Left ventricle myocardium inferior (tissue), 1 donor: ENCODE results near the gene PKNOX2. TPM values are rescaled to one million over a fixed set of nuclear protein-coding genes. Genes with fewer than 3 reads are reported as not detected.

Experiments used
- DNase-seq: peaks from one replicate; pipeline ENCODE4 v3.0.0-alpha.2; 2020
- H3K27ac ChIP-seq: fragments of 200-600 bp; replicated peaks from 2 replicates; pipeline ENCODE4 v1.8.0; 2021
- H3K27me3 ChIP-seq: fragments of 200-600 bp; 2 replicates; pipeline ENCODE4 v1.8.0; 2021; ENCODE audit warnings: low read depth
- H3K36me3 ChIP-seq: fragments of 200-600 bp; 2 replicates; pipeline ENCODE4 v1.8.0; 2021
- H3K4me1 ChIP-seq: fragments of 200-600 bp; 2 replicates; pipeline ENCODE4 v1.8.0; 2021
- H3K4me3 ChIP-seq: fragments of 200-600 bp; 2 replicates; pipeline ENCODE4 v1.8.0; 2021; ENCODE audit warnings: mild to moderate bottlenecking, moderate library complexity
- H3K9me3 ChIP-seq: fragments of 200-600 bp; replicated peaks from 2 replicates; pipeline ENCODE4 v1.8.0; 2021
- intact Hi-C: fragments of 100-400 bp; cut with micrococcal nuclease; formaldehyde crosslinking; loops from one replicate; pipeline ENCODE4 v1.11.0; 2022
- total RNA-seq: library from RNA; stranded (reverse); fragmentation: NEBNext Ultra II Directional; extraction: Animal tissue kit (Norgen Biotek cat#: 25700); gene quantifications from one replicate; pipeline ENCODE4 v1.2.1, GENCODE V29; 2021
- TF ChIP-seq, protein P1 (sequence below): fragments of 200-600 bp; IDR thresholded peaks from 2 replicates; pipeline ENCODE4 v1.8.0; 2021; ENCODE audit warnings: antibody characterized with exemption, mild to moderate bottlenecking, borderline replicate concordance
- donor health status: DM: no; HTN: yes; CAD: no; lungs with severe emphysema.

PKNOX2 gene
- total RNA-seq, 1 donor from 2014 or later: 6.2 TPM

- TF ChIP-seq, protein P1, sequence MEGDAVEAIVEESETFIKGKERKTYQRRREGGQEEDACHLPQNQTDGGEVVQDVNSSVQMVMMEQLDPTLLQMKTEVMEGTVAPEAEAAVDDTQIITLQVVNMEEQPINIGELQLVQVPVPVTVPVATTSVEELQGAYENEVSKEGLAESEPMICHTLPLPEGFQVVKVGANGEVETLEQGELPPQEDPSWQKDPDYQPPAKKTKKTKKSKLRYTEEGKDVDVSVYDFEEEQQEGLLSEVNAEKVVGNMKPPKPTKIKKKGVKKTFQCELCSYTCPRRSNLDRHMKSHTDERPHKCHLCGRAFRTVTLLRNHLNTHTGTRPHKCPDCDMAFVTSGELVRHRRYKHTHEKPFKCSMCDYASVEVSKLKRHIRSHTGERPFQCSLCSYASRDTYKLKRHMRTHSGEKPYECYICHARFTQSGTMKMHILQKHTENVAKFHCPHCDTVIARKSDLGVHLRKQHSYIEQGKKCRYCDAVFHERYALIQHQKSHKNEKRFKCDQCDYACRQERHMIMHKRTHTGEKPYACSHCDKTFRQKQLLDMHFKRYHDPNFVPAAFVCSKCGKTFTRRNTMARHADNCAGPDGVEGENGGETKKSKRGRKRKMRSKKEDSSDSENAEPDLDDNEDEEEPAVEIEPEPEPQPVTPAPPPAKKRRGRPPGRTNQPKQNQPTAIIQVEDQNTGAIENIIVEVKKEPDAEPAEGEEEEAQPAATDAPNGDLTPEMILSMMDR: no peak
- no peaks in the 10 kb centered on the region for H3K27me3 ChIP-seq
- DNase-seq: no peak
- no peaks in the 10 kb centered on the region for H3K36me3 ChIP-seq
- no peaks in the 10 kb centered on the region for H3K9me3 ChIP-seq
- peak overlapping the region; percentile 10 for H3K27ac ChIP-seq
- intact Hi-C loops: no loop called here
- peaks cover 12% of the 10 kb centered on the region for H3K4me1 ChIP-seq
- no peak overlapping the region for H3K4me3 ChIP-seq
Measured at GRCh38 chr11:125390946-125391345, 226.4 kb downstream of the PKNOX2 start.

DNA sequence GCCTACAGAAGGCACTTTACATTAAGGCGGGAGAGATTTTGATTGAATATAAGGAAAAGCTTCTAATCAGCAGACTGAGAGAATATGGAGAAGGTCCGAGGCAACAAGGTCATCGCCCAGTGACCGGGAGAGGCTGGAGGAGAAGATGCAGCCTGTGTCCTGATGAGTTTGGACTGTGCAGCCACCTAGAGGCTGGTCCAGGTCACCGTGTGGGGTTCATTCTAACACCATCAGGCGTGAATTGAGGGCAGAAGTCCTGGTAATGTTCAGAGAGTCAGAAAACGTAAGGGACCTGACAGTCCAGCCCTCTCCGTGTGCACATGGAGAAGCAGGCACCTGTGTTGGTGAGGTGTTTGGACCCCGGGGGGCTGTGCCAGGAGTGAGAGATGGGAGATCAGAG is 228.8 kb downstream of the PKNOX2 start:
- Histone ChIP-seq H3K4me3 (no peak overlapping the region), H3K27ac (no peak overlapping the region), H3K4me1 (peaks cover 12% of the 10 kb centered on the region), H3K9me3 (no peaks in the 10 kb centered on the region), H3K36me3 (peaks cover 5% of the 10 kb centered on the region), H3K27me3 (no peaks in the 10 kb centered on the region)
- TF ChIP-seq, protein P1: no peak
- DNase-seq: no peak
- intact Hi-C loops: no loop called here

- Histone ChIP-seq H3K9me3 (no peaks in the 10 kb centered on the region), H3K4me1 (peaks cover 12% of the 10 kb centered on the region), H3K27me3 (no peaks in the 10 kb centered on the region), H3K4me3 (no peak overlapping the region), H3K36me3 (peaks cover 5% of the 10 kb centered on the region), H3K27ac (no peak overlapping the region)
- no peak for DNase-seq
- TF ChIP-seq, protein P1: no peak
- intact Hi-C loops: no loop called here
Measured at GRCh38 chr11:125394296-125394695, 229.7 kb downstream of the PKNOX2 start.

GRCh38 chr11:125397421-125397820 is 232.9 kb downstream of the PKNOX2 start:
- no peaks in the 10 kb centered on the region for H3K27me3 ChIP-seq
- peaks cover 5% of the 10 kb centered on the region for H3K36me3 ChIP-seq
- H3K9me3 ChIP-seq: no peaks in the 10 kb centered on the region
- H3K4me1 ChIP-seq: peaks cover 8% of the 10 kb centered on the region
- TF ChIP-seq, protein P1: no peak
- intact Hi-C loops: no loop called here
- no peak overlapping the region for H3K4me3 ChIP-seq
- no peak for DNase-seq
- H3K27ac ChIP-seq: no peak overlapping the region

DNA sequence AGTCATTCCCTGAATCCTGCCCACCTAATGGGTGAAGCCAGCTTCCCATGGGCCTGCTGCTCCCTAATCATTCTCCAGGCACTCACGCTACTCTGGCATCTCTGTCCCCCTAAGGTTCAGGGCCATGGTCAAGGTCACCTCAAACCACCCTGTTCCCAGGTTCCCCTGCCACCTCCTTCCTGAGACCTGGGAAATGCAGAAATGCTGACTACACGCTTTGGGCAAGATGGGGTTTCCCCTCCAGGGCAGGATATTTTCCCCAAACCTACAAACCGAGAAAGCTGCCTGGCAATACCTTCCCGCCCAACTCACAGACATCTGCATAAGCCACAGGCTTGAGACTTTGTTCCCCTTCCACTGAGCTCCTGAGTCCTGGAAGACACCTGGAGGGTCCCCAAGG is 233.9 kb downstream of the PKNOX2 start:
- Histone ChIP-seq H3K36me3 (peaks cover 5% of the 10 kb centered on the region), H3K27me3 (no peaks in the 10 kb centered on the region), H3K4me1 (peaks cover 8% of the 10 kb centered on the region), H3K4me3 (no peak overlapping the region), H3K9me3 (no peaks in the 10 kb centered on the region), H3K27ac (no peak overlapping the region)
- TF ChIP-seq, protein P1: no peak
- no peak for DNase-seq
- intact Hi-C loops: no loop called here
